ENCODE results near the gene NID1.

Gene NID1

DNA sequence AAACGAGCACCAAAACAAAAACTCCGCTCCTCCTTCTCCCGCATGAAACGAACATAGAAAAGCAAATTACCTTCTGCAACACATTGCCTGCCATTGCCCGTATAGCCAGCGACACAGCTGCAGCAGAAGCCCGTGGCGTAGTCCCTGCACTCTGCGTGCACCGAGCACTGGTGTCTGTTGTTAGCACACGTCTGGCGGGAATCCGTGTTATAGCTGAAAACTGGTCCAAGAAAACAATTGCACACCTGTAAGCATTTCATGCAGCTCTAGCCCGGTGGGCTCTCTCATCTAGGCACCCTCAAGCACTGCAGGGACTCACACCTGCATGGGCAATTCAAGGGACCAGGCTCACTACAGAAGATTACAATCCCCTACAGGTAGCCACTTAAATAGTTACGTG lies 26.9 kb downstream of the NID1 start:
- in situ Hi-C loops (cut with MboI; ENCODE audit: low sequenced_read_pairs) = no loop called here

DNA sequence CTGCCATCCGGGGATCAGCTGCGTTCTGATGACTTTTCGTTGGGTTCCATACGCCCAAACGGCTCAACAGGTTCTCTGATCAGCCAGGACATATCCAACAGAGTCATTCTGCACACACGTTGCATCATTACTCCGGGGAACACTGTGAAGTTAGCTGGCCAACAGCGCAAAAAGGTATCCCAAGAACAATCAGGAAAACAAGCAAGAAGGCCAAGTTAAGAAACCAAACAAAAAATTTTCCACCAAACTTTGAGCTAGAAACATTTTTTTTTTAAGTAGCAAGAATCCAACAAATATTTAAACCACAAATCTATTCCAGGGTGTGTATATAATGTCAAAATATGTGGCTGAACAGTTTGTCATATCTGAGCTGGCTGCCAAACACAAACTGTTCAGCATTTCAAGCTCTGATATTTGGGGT lies 29.2 kb downstream of the NID1 start:
- in situ Hi-C loops (cut with MboI; ENCODE audit: low sequenced_read_pairs) = no loop called here

DNA sequence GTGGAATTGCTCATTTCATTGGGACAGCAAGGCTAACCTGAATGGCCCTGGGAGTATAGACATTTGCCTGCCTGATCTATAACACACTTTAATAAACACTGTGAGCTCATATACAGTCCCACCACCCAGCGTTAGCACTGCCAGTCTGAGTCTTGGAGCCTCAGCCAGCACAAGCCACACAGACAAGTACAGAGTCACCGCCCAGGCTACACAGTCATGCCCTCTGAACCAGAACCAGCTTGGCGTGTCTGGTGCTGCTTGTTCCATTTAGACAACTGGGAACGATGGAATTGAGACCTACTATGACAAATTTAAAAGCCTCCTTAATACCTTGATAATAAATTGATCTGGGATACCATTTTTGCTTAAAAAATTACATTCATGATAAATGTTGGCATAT lies 31.6 kb downstream of the NID1 start:
- in situ Hi-C loops (cut with MboI; ENCODE audit: low sequenced_read_pairs) = no loop called here

DNA sequence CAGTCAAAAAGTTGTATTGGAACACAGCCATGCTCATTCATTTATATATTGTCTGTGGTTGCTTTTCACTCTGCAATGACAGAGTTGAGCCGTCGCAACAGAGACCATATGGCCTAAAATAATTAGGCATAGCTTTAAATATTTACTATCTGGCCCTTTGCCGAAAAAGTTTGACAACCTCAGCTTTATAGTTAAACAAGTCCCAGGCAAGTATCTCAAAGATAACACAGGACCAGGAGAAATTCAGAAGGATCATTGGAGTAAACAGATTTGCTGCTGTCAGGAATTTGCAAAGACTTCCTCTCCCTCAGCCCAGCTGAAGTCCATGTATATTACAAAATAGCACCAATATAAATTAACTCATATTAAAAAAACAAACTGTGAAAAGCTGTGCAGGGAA lies 34.4 kb downstream of the NID1 start:
- in situ Hi-C loops (cut with MboI; ENCODE audit: low sequenced_read_pairs) = no loop called here

DNA sequence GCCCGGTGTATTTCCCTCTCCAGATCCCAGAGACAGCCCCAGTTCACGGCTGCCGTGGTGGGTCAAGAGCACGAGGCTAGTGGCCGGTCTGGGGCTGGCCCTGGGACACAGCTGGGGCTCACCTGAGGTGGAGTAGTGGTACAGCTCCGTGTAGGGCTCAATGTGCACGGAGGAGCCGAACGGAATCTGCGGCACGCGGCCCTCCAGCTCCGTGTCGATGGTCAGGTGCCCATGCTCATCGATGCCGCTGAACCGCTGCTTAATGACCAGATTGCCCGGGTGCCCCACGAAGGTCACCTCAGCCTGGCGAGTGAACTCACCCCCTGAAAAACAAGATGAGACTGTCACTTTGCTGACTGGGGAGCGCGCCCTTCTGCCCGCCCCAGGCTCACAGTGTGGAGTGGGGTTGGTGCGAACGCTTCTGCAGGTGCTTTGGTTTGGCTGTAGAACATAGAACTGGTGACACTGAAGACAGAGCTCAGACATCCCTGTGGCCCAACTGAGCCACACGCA lies 35.4 kb downstream of the NID1 start:
- in situ Hi-C loops (cut with MboI; ENCODE audit: low sequenced_read_pairs) = no loop called here

DNA sequence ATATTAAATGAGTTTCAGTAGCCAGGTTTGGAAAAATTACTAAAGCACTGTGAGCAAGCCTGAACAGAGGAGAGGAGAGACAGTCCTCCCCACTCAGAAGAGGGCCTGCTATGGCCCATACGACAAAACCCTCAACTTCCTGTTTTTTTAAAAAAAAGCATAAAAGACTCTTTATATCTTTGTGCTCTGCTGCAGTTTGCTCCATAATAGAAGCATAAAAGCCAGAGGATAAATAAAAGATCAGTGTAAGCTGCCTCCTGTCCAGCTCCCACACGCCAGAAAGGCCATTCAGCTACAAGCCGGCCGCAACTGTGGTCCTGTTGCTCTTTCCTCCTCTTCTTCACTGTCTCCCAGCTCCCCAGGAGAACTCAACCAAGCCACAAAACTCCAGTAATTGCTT lies 37.8 kb downstream of the NID1 start:
- in situ Hi-C loops (cut with MboI; ENCODE audit: low sequenced_read_pairs) = no loop called here

DNA sequence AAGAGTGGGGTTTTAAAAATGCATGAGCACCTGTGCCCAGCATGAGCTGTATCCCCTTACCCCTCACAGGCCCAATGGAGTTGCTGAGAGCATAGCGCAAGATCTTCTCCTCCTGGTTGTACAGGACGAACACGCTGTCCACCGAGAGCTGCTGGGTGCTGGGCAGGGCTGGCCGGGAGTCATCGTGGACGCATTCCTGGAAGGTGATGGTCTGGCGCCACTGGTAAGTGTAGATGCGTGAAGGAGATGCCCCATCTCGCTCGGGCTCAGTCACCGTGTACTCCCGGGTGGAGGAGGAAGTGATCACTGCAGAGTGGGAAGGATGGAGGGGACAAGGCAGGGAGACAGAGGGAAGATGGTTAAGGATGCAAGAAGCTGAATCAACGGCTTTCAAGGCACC lies 39.1 kb downstream of the NID1 start:
- in situ Hi-C loops (cut with MboI; ENCODE audit: low sequenced_read_pairs) = no loop called here

DNA sequence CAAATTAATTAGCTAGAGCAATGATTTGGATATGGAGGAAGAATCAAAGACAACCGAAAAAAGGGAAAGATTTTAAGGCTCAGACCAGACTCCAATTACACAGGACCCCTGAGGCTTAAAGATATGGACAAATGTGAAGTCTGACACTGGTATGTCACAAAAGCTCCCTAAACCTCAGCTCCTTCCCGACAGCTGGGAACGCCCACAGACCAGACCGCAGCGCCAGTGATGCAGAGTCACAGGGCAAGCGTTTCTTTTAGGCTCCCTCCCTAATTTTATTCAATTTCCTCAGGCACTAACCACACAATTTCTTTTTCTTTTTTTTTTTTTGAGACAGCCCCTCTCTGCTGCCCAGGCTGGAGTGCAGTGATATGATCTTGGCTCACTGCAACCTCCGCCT lies 40.2 kb downstream of the NID1 start:
- in situ Hi-C loops (cut with MboI; ENCODE audit: low sequenced_read_pairs) = no loop called here

DNA sequence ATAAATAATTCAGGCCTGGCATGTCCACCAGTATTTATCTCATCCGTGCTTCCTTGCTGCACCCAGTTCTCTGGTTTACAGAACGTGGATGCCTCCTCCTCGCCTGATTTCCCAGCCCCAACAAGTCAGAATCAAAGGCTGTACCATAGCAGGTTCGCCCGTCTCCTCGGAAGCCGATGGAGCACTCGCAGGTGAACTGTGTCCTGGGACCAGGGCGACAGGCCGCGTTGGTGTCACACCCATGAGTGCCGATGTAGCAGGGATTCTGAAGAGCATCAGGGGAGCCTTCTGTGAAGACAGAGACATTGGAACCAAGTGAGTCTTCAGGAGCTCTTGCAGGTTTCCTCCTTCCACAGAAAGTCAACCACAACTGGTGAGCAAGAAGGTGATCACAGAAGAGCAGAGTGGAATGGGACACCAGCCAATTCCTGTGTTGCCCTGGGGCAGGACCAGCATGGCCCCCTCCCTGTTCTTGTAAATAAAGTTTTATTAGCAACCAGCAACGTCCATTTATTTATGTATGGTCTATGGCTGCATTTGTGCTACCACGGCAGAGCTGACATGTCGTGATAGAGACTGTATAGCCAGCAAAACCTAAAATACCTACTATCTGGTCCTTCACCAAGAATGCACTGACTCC lies 40.8 kb downstream of the NID1 start:
- in situ Hi-C loops (cut with MboI; ENCODE audit: low sequenced_read_pairs) = no loop called here

DNA sequence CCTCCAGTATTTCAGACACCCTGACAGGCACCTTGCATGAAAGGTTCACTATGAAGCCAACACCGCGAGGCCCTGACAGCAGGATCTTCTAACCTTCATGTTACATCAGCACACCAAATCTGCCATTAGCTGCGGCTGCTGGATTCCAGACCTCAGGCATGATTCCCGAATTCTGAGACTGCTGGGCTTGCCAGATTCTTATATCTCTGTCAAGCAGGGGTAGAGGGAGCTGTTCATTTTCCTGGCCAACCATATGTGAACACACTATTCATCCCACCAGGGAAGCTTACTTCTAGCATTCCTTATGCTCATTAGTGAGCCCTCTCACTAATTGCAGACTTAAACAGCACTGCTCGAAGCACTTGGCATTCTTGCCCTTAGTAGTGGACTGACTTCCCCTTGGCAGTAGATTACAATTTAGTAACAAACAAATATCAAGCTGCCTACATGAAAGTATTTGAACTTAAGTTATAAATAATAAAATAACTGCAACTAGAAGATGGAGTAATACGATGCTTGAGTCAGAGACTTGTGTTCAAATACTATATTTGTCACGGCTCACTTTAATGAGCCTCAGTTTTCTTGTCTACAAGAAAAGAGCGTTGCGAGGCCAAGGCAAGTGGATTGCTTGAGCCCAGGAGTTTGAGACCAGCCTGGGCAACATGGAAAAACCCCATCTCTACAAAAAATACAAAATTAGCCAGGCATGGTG lies 43.3 kb downstream of the NID1 start:
- in situ Hi-C loops (cut with MboI; ENCODE audit: low sequenced_read_pairs) = no loop called here

DNA sequence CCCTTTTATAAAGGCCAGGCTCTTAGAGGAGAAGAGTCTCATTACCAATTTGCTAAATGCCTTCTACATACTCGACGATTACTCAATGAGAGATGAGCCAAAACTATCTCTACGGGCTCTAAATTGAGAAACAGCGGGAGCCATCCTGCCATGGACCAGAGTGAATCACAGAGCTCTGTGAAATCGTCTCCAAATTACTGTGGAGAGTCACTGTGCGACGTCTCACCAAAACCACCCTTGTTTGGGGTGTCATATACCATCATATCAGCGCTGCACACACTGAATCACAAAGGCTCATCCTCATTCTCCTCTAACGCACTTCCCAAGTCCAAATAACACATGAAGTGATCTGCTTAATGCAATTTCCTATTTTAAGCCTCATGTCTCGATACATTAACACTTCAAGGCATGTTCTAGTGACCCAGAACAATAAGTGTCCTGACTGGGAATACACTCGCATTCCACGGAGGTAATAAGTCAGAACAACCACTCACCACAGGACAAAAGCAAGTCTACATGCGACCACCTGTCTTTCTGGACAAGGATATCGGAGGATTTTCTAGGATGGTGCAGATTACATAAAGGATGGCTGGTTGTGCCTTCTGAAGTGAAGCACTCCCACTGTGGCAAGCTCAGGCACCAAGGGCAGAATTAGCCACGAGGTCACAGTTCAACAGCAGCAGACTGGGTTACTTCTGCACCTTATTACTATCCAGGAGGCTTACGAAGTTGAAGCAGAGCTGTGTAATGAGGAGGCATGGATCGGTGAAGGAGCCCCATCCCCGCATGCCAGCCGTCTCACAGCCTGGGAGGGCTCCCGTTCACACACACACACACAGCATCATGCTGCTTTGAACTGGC lies 44.3 kb downstream of the NID1 start:
- in situ Hi-C loops (cut with MboI; ENCODE audit: low sequenced_read_pairs) = no loop called here

DNA sequence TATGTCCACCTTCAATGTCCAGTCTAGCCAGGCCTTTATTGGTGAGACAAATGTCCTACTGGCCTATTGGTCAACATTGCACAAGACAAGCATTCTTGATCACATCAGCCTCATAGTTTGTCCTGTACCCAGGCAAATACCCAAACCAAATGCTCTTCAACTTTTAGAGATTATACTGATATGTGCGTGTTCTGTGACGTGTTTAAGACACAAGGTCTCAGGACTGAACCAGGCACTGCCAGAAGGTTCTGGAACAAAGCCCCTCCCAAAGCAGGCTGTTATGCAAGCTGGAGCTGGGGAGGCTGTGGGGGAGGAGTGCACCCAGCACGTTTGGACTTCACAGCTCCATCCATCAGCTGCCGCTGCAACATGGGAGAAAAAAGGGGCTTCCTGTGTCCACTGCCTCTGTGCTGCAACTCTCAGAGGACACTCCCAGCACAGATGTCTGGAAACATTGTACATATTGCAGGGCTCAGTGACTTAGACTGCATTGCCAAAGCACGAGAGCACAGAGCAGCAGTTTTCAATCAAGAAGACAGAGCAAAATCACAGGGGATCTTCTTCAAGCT lies 45.9 kb downstream of the NID1 start:
- in situ Hi-C loops (cut with MboI; ENCODE audit: low sequenced_read_pairs) = no loop called here

DNA sequence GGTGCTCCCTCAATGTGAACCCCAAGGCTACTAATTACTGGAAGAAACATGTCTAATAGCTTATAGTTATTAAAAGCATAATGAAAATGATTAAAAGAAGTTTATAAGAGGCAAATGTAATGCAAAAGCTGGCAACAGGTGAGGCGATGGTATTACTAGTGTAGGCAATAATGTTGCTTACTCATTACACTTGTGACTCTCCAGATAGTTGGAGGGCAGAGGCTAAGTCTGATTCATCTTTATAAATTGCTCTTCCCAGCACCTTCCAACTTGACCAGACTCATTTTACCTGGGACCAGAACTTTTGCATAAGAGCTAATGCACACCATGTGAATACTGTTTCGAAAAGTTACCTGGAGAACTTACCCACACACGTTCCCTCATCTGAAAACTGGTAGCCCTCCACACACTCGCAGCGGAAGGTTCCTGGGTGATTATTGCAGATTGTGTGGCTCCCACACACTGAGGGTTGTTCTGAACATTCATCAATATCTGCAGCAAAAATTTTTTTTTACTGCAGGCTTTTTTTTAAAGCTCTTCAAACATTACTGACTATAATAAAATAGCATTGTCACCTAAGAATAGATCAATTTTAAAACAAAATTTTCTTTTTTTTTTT lies 48.0 kb downstream of the NID1 start:
- in situ Hi-C loops (cut with MboI; ENCODE audit: low sequenced_read_pairs) = no loop called here

DNA sequence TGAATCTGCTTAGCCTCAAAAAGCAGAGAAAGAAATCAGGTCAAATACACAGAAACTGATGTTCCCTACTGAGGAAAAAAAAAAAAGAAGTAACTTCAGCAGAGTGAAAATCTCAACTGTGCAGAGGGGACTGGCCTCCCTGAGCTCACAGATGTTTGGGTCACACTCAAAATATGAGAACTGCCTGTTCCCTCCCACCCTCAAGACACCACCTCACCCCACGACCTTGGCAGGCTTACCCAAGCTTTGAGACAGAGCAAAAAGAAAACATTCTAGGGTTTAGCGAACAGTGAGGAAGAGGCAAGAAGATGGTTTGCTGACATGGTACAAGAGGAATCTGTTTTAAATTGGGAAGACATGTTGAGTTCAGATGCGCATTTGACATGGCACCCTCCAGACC lies 48.8 kb downstream of the NID1 start:
- in situ Hi-C loops (cut with MboI; ENCODE audit: low sequenced_read_pairs) = no loop called here

DNA sequence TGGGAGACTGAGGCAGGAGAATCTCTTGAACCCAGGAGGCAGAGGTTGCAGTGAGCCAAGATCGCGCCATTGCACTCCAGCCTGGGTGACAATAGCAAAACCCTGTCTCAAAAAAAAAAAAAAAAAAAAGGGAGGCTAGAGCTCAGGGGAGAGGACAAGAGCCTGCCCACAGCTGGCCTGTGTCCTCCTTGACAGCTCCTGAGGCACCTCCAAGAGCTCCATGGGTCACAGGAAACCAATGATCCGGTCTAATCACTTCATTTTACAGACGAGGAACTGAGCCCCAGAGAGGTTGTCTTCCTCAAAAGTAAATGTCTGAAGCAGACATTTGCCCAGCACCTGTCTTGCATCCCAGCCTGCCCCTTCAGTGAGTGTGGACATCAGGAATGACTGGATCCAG lies 49.4 kb downstream of the NID1 start:
- in situ Hi-C loops (cut with MboI; ENCODE audit: low sequenced_read_pairs) = no loop called here

DNA sequence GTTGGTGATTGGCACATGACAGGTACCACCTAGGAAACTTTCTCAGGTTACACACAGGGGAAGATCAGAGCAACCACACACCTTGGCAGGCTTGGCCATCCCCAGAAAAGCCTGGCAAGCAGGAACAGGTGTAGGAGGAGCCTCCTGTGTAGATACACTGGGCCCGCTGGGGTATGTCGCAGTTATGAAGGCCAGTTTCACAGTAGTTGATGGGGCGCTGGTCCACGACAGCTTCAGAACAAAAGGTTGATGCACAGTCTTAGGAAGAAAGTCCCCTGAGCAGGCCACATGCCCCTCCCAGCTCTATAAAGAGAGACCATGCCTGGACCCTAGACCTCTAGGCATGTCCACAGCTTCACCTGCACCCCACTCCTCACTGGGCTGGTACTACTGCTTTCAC lies 51.6 kb downstream of the NID1 start:
- in situ Hi-C loops (cut with MboI; ENCODE audit: low sequenced_read_pairs) = no loop called here

DNA sequence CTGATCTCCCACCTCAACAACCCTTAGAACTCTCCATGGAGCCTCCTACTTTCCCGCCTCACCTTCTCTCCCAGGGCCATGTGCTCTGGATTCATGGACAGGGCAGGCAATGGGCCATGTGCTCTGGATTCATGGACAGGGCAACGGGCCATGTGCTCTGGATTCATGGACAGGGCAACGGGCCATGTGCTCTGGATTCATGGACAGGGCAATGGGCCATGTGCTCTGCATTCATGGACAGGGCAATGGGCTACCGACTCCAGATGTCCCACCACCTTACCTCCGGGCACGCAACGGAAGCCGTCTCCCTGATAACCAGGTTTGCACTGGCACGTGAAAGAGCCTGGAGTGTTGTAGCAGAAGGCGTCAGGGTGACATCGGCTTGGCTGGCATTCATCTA lies 53.2 kb downstream of the NID1 start:
- in situ Hi-C loops (cut with MboI; ENCODE audit: low sequenced_read_pairs) = no loop called here

DNA sequence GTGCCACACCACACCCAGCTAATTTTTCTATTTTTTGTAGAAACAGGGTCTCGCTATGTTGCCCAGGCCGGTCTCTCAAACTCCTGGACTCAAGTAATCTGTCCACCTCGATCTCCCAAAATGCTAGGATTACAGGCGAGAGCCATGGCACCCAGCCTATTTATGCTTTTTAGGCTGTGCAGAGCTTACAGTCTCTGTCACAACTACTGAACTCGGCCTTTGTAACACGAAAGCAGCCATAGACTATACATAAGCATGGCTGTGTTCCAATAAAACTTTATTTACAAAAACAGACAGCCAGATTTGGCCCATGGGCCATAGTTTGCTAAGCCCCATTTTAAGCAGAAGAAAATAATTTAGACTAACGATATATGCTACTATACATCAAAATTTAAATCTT lies 54.4 kb downstream of the NID1 start:
- in situ Hi-C loops (cut with MboI; ENCODE audit: low sequenced_read_pairs) = no loop called here

DNA sequence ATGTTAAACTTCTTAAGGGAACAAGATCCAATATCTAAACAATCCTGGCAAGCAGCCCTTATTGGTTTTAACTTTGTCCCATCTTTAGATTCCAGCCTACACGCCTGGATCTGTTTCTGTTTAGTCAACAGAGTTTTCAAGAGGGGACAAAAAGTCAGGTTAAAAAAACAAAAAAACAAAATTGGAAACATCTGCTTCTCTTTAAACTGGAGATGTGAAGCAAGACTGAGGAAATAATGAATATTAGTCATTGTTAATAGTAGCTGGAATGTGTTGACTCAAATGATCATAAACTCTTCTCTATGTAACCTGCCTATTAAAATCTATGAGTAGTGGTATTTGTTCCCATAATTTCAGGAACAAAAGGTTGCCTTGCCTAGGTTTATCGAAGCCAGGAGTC lies 55.0 kb downstream of the NID1 start:
- in situ Hi-C loops (cut with MboI; ENCODE audit: low sequenced_read_pairs) = no loop called here

DNA sequence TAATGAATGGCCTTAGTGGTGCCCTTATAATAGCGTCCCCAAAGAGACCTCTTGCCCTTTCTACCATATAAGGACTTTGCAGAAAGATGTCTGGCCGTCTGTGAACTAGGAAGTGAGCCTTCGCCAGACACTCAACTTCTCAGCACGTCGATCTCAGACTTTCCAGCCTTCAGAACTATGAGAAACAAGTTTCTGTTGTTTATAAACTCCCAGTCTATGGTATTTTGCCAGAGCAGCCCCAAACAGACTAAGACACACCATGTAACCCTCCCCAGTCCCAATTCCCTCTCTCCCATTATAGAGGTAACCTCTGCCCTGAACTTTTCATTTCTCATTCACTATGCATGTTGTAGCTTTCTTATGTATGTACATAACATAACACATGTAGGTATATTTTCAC lies 55.7 kb downstream of the NID1 start:
- in situ Hi-C loops (cut with MboI; ENCODE audit: low sequenced_read_pairs) = no loop called here

DNA sequence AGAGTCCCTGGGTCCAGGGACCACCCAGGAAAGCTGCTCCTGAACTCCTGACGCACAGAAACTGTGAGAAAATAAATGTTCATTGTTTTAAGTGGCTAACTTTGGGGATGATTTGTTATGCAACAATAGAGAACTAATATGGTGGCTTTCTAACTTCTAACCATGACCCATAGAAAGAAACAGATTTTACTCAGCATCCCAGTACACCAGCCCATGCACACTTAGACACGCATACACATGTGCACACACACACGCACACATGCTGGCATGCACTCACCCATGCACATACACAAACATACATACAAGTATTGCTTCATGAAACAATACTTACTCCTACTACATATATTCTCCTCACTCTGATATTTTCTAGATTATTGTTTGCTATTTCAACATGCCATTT lies 57.1 kb downstream of the NID1 start:
- in situ Hi-C loops (cut with MboI; ENCODE audit: low sequenced_read_pairs) = no loop called here
